AG10803 (cell line): ENCODE results near the gene ADAMTS15.

Experiments
- DNase-seq: peaks from one replicate; pipeline ENCODE4 v3.0.0; 2010; ENCODE audit warnings: low read depth
- H3K4me3 ChIP-seq: 2 replicates; pipeline ENCODE4 v1.5.1; 2011; ENCODE audit warnings: mild to moderate bottlenecking, low read length, control low read depth
- TF ChIP-seq, protein P1 (sequence below): conservative IDR thresholded peaks from 2 replicates; pipeline ENCODE4 v1.5.1; 2011; ENCODE audit warnings: mild to moderate bottlenecking, low read length, control low read depth, inconsistent platforms

Gene ADAMTS15

DNA sequence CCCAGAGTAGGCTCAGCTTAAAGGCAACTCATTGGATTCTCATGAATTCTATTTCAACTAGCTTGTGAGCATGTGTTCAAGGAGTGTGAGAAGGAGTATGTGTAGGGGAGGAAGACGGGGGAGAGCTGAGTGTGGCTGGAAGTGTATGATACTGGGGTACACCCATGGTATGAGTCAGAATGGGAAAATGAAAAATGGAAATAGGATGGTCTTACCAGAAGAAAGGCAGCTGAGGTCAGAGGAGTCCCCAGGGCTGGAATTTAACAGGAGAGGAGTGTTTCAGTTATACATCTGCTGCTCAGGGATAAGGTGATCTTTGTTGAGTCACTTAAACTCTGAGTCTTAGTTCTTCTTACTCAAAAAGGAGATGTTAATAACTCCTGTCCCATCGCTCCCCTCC is 6.7 kb upstream of the ADAMTS15 start:
- TF ChIP-seq, protein P1, sequence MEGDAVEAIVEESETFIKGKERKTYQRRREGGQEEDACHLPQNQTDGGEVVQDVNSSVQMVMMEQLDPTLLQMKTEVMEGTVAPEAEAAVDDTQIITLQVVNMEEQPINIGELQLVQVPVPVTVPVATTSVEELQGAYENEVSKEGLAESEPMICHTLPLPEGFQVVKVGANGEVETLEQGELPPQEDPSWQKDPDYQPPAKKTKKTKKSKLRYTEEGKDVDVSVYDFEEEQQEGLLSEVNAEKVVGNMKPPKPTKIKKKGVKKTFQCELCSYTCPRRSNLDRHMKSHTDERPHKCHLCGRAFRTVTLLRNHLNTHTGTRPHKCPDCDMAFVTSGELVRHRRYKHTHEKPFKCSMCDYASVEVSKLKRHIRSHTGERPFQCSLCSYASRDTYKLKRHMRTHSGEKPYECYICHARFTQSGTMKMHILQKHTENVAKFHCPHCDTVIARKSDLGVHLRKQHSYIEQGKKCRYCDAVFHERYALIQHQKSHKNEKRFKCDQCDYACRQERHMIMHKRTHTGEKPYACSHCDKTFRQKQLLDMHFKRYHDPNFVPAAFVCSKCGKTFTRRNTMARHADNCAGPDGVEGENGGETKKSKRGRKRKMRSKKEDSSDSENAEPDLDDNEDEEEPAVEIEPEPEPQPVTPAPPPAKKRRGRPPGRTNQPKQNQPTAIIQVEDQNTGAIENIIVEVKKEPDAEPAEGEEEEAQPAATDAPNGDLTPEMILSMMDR: no peak
- no peak overlapping the region for H3K4me3 ChIP-seq
- no peak for DNase-seq

DNA sequence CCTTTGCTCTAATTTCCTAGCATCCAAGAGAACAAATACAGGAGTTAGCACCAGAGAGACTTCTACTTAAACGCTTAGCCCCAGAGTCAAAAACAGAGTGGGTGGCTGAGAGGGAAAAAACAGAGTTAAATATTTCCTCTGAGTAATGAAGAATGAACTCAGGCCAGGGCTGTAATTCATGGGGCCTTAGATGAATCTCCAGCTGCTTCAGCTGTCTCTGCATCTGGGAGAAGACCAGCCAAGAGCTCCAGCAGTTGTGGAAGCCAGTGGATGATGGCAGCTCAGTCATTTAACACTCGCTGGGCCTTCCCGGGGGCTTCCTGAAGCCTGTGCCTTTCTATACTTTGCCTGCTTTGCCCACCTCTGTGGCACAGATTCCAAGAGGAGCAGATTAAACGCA is 5.7 kb upstream of the ADAMTS15 start:
- TF ChIP-seq, protein P1: no peak
- peak; percentile 72 for DNase-seq
- no peak overlapping the region for H3K4me3 ChIP-seq

DNA sequence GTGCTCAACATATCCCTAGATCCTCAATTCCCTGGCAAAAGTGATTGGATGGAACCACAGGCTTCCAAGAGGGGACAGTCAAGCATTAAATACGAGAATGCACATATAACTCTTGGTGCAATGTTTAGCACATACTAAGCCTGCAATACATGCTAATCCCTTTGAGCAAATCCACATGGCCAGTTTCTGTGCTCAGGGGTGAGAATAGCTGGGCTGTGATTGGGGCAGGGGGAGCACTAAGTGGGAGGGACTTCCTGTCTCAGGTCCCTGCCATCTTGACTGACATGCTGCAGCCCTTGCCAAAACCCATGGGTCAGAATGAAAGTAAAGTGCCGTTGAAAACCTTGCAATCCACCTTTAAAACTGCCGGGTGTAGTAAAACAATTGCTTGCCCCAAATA is 2.7 kb upstream of the ADAMTS15 start:
- TF ChIP-seq, protein P1: no peak
- H3K4me3 ChIP-seq: no peak overlapping the region
- no peak for DNase-seq

DNA sequence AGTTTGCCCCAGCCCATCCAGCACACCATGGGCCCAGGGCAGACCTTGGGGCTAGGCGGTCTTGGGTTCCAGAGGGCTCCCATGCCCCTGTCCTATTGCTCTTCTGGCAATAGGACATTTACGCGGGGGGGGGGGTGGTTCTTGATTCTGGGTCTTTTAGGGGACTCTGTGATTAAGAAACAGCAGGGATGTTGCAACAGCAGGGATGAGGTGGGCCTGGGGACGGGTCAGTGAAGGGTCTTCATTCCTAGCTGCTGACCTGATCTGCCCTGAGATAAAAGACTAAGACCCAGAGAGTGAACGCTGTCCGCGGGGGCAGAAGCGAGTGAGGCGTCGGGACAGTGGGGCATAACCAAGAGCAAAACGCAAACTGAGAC is 418 bp upstream of the ADAMTS15 start:
- DNase-seq: no peak
- TF ChIP-seq, protein P1: no peak
- peak overlapping the region; percentile 66 for H3K4me3 ChIP-seq

DNA sequence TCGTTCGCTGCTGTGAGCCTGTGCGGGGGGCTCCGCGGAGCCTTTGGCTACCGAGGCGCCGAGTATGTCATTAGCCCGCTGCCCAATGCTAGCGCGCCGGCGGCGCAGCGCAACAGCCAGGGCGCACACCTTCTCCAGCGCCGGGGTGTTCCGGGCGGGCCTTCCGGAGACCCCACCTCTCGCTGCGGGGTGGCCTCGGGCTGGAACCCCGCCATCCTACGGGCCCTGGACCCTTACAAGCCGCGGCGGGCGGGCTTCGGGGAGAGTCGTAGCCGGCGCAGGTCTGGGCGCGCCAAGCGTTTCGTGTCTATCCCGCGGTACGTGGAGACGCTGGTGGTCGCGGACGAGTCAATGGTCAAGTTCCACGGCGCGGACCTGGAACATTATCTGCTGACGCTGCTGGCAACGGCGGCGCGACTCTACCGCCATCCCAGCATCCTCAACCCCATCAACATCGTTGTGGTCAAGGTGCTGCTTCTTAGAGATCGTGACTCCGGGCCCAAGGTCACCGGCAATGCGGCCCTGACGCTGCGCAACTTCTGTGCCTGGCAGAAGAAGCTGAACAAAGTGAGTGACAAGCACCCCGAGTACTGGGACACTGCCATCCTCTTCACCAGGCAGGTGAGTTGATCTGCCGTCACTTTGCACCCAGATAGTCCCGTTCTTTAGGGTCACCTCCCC is 1.0 kb downstream of the ADAMTS15 start:
- peak overlapping the region; percentile 66 for H3K4me3 ChIP-seq

DNA sequence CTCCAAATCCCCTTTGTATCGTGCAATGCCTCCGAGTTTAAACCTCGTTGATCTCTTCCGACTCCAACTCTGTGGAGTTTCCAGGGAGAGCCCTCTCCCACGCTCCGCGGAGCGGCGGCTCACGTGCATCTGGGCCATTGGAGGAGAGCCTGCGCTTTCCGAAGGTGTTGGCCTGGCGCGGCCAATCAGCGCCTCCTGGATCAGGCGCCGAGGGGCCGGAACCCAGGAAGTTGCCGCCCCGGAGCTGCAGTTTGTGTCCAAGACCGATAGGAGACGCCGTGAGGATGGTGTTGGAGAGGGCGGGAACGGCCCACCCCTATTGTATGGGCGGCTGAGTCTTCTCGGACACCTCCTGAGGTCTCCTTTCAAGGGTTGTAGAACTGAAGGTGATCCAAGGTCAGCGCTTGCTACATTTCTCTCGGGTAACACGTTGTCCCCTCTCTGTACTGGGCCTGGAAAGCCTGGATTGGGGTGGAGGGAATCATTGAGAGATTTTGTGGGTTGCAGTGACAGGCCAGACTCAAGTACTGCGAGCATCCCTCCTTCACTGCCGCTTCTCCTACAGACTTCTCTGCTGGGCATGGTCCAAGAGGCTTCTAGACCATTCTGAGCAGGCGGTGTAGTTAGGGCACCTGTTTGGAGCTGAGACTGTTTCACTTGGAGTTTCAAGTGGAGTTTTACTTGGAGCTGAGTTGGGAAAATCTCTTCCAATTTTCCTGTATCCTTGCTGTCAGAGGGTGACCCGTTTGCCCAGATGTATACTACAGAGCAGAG is 1.7 kb downstream of the ADAMTS15 start:
- TF ChIP-seq, protein P1: peak; percentile 43
- peak; percentile 39 for DNase-seq
- peak overlapping the region; percentile 66 for H3K4me3 ChIP-seq

More for the DNA sequence above, 1.0 kb downstream of the ADAMTS15 start:
- no peak for DNase-seq
- TF ChIP-seq, protein P1: no peak
